ENCODE results near the gene PAN2.
"Not testable (repeated sequence)": the region's sequence is repeated elsewhere in the genome, so short reads cannot be mapped to it uniquely, and the experiment has no call there.

DNA sequence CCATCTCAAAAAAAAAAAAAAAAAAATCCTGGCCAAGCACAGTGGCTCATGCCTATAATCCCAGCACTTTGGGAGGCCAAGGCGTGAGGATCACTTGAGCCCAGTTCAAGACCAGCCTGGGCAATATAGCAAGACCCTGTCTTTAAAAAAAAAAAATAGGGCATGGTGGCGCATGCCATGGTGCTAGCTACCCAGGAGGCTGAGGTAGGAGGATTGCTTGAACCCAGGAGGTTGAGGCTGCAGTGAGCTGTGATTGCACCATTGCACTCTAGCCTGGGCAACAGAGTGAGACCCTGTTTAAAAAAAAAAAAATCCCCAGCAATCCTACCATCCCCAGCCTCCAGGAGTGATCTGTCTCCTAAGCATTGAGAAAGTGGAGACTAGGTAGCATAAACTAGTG is 8.5 kb upstream of the PAN2 start:
- TF ChIP-seq REST (IDR thresholded peaks at IDR 0.05; ENCODE audit: insufficient replicate concordance, low read depth); CTCF (IDR thresholded peaks at IDR 0.05; ENCODE audit: insufficient read depth, low read length): not testable (repeated sequence)
